OCI-LY7 (cell line): Measurements from ENCODE around the gene PON1.

ENCODE experiments used
- CTCF ChIP-seq: fragments of 200-600 bp; sonication (generic); conservative IDR thresholded peaks from 2 replicates; pipeline ENCODE4 v1.5.1; 2014; ENCODE audit warnings: mild to moderate bottlenecking, antibody characterized with exemption, low read length, moderate library complexity, mixed read lengths
- EZH2phosphoT487 ChIP-seq: fragments of 200-600 bp; sonication (generic); IDR thresholded peaks from 2 replicates; pipeline ENCODE4 v1.6.1; 2018; ENCODE audit warnings: low read depth, borderline replicate concordance, mild to moderate bottlenecking, mixed run types, antibody characterized with exemption, low read length, moderate library complexity, mixed read lengths

DNA sequence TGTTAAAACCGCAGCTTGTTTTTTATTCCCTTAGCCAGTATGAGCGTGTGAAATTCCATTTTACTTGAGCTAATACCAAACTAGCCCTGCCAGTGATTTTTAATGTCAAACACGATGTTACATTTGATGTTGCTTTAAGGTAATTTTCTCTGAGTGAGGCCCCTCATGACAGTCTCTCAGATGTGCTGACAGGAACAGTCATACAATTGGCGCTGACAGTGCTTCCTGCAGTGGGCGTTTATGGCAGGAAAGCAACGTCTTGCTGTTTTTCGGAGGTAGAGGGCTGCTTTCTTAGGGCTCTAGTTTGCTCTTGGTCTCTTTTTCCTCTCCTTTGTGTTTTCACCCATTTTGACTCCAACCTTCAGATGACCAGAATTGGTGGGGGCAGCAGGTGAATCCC, 19.3 kb downstream of the PON1 start:
- TF ChIP-seq CTCF, result no peak
- no peak for TF ChIP-seq EZH2phosphoT487
